OCI-LY1 (cell line): ENCODE data around the gene PLEKHO2.

Experiments used
- H2AFZ ChIP-seq: fragments of 200-600 bp; sonication (generic), shearing (Covaris generic); 2 replicates; pipeline ENCODE4 v1.6.0; 2014; ENCODE audit warnings: antibody characterized with exemption, mild to moderate bottlenecking, low read length
- H3F3A ChIP-seq: fragments of 200-600 bp; sonication (generic), shearing (Covaris generic); 2 replicates; pipeline ENCODE4 v1.6.0; 2014; ENCODE audit warnings: mild to moderate bottlenecking, antibody characterized with exemption, low read length, moderate library complexity; ENCODE audit not compliant: insufficient read depth
- H3K27ac ChIP-seq: fragments of 200-600 bp; sonication (generic); 2 replicates; pipeline ENCODE4 v1.5.1; 2014; ENCODE audit warnings: low read length, mixed run types, mild to moderate bottlenecking, low read depth; ENCODE audit not compliant: poor library complexity, severe bottlenecking
- H3K27me3 ChIP-seq: fragments of 200-600 bp; sonication (generic); 2 replicates; pipeline ENCODE4 v1.6.0; 2014; ENCODE audit warnings: antibody characterized with exemption, mild to moderate bottlenecking, low read length, moderate library complexity; ENCODE audit not compliant: insufficient read depth
- H3K36me3 ChIP-seq: fragments of 200-600 bp; sonication (generic); 2 replicates; pipeline ENCODE4 v1.6.1; 2014; ENCODE audit warnings: mild to moderate bottlenecking, antibody characterized with exemption, low read length, moderate library complexity, mixed read lengths; ENCODE audit not compliant: insufficient read depth
- H3K4me1 ChIP-seq: fragments of 200-600 bp; sonication (generic); 2 replicates; pipeline ENCODE4 v1.5.1; 2014; ENCODE audit warnings: mild to moderate bottlenecking, low read length, moderate library complexity; ENCODE audit not compliant: insufficient read depth, severe bottlenecking
- H3K4me2 ChIP-seq: fragments of 200-600 bp; sonication (generic), shearing (Covaris generic); 2 replicates; pipeline ENCODE4 v1.6.1; 2014; ENCODE audit warnings: low read length
- H3K4me3 ChIP-seq: fragments of 200-600 bp; sonication (generic); 2 replicates; pipeline ENCODE4 v1.5.1; 2014; ENCODE audit warnings: low read length, low read depth, mild to moderate bottlenecking, mixed read lengths; ENCODE audit not compliant: poor library complexity, severe bottlenecking
- H3K79me2 ChIP-seq: fragments of 200-600 bp; shearing (Covaris generic); 2 replicates; pipeline ENCODE4 v1.6.1; 2016; ENCODE audit warnings: mixed run types, low read length, mixed read lengths; ENCODE audit not compliant: insufficient read depth
- H3K9ac ChIP-seq: fragments of 200-600 bp; sonication (generic), shearing (Covaris generic); 2 replicates; pipeline ENCODE4 v1.6.1; 2014; ENCODE audit warnings: mild to moderate bottlenecking, low read length, mixed read lengths
- H3K9me2 ChIP-seq: fragments of 200-600 bp; sonication (generic), shearing (Covaris generic); 2 replicates; pipeline ENCODE4 v1.6.1; 2014; ENCODE audit warnings: low read depth, mild to moderate bottlenecking, low read length, mixed read lengths
- H3K9me3 ChIP-seq: fragments of 200-600 bp; shearing (Covaris generic); 2 replicates; pipeline ENCODE4 v1.6.1; 2014; ENCODE audit warnings: low read length, mixed read lengths
- H4K20me1 ChIP-seq: fragments of 200-600 bp; sonication (generic), shearing (Covaris generic); 2 replicates; pipeline ENCODE4 v1.6.0; 2016; ENCODE audit warnings: mild to moderate bottlenecking, low read length; ENCODE audit not compliant: insufficient read depth
- EZH2 ChIP-seq: fragments of 200-600 bp; sonication (generic), shearing (Covaris generic); IDR thresholded peaks from 2 replicates; pipeline ENCODE4 v1.8.0; 2017; ENCODE audit warnings: borderline replicate concordance, mixed run types, mild to moderate bottlenecking, antibody characterized with exemption, low read length, moderate library complexity, mixed read lengths
- TF ChIP-seq, protein P1 (sequence below): fragments of 200-600 bp; sonication (generic), shearing (Covaris generic); IDR thresholded peaks from 2 replicates; pipeline ENCODE4 v1.5.1; 2017; ENCODE audit warnings: mild to moderate bottlenecking, antibody characterized with exemption, low read length, moderate library complexity, mixed read lengths

Gene PLEKHO2

DNA sequence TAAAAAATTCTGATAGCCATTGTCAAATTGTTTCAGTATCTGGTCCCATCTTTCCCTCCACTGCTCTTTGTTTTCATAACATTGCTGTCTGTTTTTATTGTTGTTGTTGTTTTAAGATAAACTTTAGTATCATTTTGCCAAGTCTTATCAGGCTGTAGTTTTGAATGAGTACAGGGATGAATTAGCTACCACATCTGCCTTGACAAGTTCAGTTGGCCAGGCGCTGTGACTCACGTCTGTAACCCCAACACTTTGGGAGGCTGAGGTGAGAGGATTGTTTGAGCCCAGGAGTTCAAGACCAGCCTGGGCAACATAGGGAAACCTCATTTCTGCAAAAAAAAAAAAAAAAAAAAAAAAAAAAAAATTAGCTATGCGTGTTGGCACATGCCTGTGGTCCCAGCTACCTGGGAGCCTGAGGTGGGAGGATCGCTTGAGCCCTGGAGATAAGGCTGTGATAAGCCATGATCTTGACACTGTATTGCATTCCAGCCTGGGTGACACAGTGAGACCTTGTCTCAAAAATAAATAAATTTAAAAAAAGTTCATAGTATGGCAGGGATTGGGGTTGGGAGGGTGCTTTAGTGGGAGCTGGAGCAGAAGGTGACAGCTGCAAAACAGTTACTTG lies 61.7 kb downstream of the PLEKHO2 start:
- H3K9me3 ChIP-seq, result 0 out of 2 replicates have a peak, but pooled peaks cover 5% of the 10 kb centered on the region
- H3K4me2 ChIP-seq, result no peak overlapping the region
- H3K9me2 ChIP-seq, result no peaks in the 10 kb centered on the region
- no peak overlapping the region for H3K9ac ChIP-seq
- H3K4me1 ChIP-seq, result peaks cover 15% of the 10 kb centered on the region
- H3F3A ChIP-seq, result no peaks in the 10 kb centered on the region
- no peak overlapping the region for H3K4me3 ChIP-seq
- no peaks in the 10 kb centered on the region for H3K27me3 ChIP-seq
- H2AFZ ChIP-seq, result no peak overlapping the region
- H3K79me2 ChIP-seq, result no peaks in the 10 kb centered on the region
- no peak for TF ChIP-seq EZH2
- TF ChIP-seq, protein P1, sequence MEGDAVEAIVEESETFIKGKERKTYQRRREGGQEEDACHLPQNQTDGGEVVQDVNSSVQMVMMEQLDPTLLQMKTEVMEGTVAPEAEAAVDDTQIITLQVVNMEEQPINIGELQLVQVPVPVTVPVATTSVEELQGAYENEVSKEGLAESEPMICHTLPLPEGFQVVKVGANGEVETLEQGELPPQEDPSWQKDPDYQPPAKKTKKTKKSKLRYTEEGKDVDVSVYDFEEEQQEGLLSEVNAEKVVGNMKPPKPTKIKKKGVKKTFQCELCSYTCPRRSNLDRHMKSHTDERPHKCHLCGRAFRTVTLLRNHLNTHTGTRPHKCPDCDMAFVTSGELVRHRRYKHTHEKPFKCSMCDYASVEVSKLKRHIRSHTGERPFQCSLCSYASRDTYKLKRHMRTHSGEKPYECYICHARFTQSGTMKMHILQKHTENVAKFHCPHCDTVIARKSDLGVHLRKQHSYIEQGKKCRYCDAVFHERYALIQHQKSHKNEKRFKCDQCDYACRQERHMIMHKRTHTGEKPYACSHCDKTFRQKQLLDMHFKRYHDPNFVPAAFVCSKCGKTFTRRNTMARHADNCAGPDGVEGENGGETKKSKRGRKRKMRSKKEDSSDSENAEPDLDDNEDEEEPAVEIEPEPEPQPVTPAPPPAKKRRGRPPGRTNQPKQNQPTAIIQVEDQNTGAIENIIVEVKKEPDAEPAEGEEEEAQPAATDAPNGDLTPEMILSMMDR, result no peak
- peak overlapping the region; percentile 16 for H3K27ac ChIP-seq
- H3K36me3 ChIP-seq, result no peaks in the 10 kb centered on the region
- H4K20me1 ChIP-seq, result no peaks in the 10 kb centered on the region

DNA sequence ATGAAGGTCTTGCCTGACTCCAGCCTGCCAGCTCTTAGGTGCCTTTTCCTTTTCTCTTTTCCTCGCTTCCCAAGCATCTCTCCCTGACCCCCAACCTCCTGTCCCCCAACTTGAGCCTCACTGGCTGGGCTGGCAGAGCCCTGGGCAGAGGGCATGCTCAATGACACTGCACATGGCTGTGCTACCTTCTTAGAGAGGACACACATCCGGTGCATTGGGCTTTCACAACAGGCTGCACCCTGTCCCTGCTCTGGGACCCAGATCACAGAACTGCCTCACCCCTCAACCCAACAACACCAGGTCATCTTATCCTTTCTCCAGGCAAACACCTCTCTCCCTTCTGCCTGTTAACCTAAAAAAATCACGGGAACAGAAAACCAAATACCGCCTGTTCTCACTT lies 62.5 kb downstream of the PLEKHO2 start:
- H4K20me1 ChIP-seq, result no peaks in the 10 kb centered on the region
- TF ChIP-seq EZH2, result no peak
- TF ChIP-seq, protein P1, result no peak
- H3K9me2 ChIP-seq, result no peaks in the 10 kb centered on the region
- H3K4me2 ChIP-seq, result no peak overlapping the region
- H3K4me1 ChIP-seq, result peaks cover 15% of the 10 kb centered on the region
- peak overlapping the region; percentile 16 for H3K27ac ChIP-seq
- H2AFZ ChIP-seq, result no peak overlapping the region
- H3K9ac ChIP-seq, result no peak overlapping the region
- 0 out of 2 replicates have a peak, but pooled peaks cover 5% of the 10 kb centered on the region for H3K9me3 ChIP-seq
- no peaks in the 10 kb centered on the region for H3F3A ChIP-seq
- H3K36me3 ChIP-seq, result no peaks in the 10 kb centered on the region
- H3K4me3 ChIP-seq, result no peak overlapping the region
- no peaks in the 10 kb centered on the region for H3K27me3 ChIP-seq
- no peaks in the 10 kb centered on the region for H3K79me2 ChIP-seq

DNA sequence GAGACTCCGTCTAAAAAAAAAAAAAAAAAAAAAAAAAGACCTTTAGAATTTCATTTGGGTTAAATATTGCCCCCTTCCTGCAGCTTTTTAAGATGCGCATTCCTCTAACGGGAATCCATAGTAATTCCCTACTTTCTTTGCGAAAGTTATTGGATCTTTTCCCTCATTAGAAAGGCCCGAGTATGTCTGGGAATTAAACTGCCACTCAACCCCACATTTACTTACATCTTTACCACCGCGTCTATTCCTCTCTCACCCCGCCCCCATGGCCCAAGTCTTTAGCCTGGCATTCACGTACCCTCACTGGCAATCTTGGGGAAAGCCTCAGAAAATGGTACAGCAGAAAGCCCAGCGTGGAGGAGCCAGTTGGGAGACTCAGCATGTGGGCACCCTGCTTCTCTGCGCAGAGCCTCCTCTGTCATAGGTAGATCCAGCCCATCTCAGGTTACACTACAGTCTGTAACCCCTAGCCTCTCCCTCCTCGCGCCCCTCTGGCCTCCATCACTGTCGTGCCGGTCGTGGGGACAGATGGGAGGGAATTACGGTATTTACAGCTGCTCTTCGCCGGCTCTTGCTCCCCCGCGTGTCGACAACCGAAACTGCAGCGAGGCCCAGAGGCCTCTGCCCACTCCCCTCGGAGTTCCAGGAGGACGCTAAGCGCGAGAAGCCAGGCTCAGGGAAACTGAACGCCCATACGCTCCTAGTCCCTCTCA lies 63.6 kb downstream of the PLEKHO2 start:
- H3F3A ChIP-seq, result no peaks in the 10 kb centered on the region
- peak overlapping the region; percentile 84 for H2AFZ ChIP-seq
- no peaks in the 10 kb centered on the region for H3K79me2 ChIP-seq
- no peaks in the 10 kb centered on the region for H3K36me3 ChIP-seq
- H3K4me3 ChIP-seq, result peak overlapping the region; percentile 52
- no peaks in the 10 kb centered on the region for H3K9me2 ChIP-seq
- TF ChIP-seq, protein P1, result peak; percentile 89
- TF ChIP-seq EZH2, result no peak
- 0 out of 2 replicates have a peak, but pooled peaks cover 5% of the 10 kb centered on the region for H3K9me3 ChIP-seq
- H3K27me3 ChIP-seq, result no peaks in the 10 kb centered on the region
- peaks cover 15% of the 10 kb centered on the region for H3K4me1 ChIP-seq
- H3K4me2 ChIP-seq, result peak overlapping the region; percentile 76
- H3K27ac ChIP-seq, result no peak overlapping the region
- H3K9ac ChIP-seq, result peak overlapping the region; percentile 47; the same call in 1 of the 2 replicates
- no peaks in the 10 kb centered on the region for H4K20me1 ChIP-seq
